SU-DHL-6 (cell line): ENCODE results near the gene SGK1.

Source experiments
- H2AFZ ChIP-seq: fragments of 200-600 bp; sonication (generic); 2 replicates; pipeline ENCODE4 v1.6.1; 2014; ENCODE audit warnings: low read depth, mild to moderate bottlenecking, moderate library complexity, mixed read lengths, antibody characterized with exemption, low read length; ENCODE audit not compliant: severe bottlenecking
- H3F3A ChIP-seq: fragments of 200-600 bp; shearing (Covaris generic); 2 replicates; pipeline ENCODE4 v1.6.0; 2016; ENCODE audit warnings: antibody characterized with exemption, mild to moderate bottlenecking; ENCODE audit not compliant: insufficient read depth
- H3K27ac ChIP-seq: fragments of 200-600 bp; sonication (generic); 2 replicates; pipeline ENCODE4 v1.5.1; 2016; ENCODE audit warnings: low read depth, mild to moderate bottlenecking, low read length, moderate library complexity, mixed read lengths
- H3K27me3 ChIP-seq: fragments of 200-600 bp; sonication (generic), shearing (Covaris generic); 2 replicates; pipeline ENCODE4 v1.6.0; 2014; ENCODE audit warnings: mild to moderate bottlenecking, low read length
- H3K36me3 ChIP-seq: fragments of 200-600 bp; sonication (generic); 2 replicates; pipeline ENCODE4 v1.6.1; 2014; ENCODE audit warnings: mild to moderate bottlenecking, low read length, mixed read lengths
- H3K4me2 ChIP-seq: fragments of 300-600, 200-600 bp; shearing (Covaris generic), sonication (generic); 2 replicates; pipeline ENCODE4 v1.6.0; 2014; ENCODE audit warnings: low read length, low read depth, mild to moderate bottlenecking; ENCODE audit not compliant: poor library complexity, severe bottlenecking
- H3K4me3 ChIP-seq: fragments of 200-600 bp; sonication (generic); 2 replicates; pipeline ENCODE4 v1.5.1; 2014; ENCODE audit warnings: antibody characterized with exemption, low read length, mild to moderate bottlenecking, mixed read lengths; ENCODE audit not compliant: insufficient read depth, poor library complexity, severe bottlenecking
- H3K79me2 ChIP-seq: fragments of 200-600 bp; sonication (generic); 2 replicates; pipeline ENCODE4 v1.6.1; 2014; ENCODE audit warnings: mild to moderate bottlenecking, low read length, moderate library complexity; ENCODE audit not compliant: insufficient read depth
- H3K9ac ChIP-seq: fragments of 200-600 bp; sonication (generic); 2 replicates; pipeline ENCODE4 v1.7.0; 2014; ENCODE audit warnings: mild to moderate bottlenecking, low read length
- H3K9me2 ChIP-seq: fragments of 200-600 bp; sonication (generic); replicated peaks from 2 replicates; pipeline ENCODE4 v1.6.1; 2014; ENCODE audit warnings: low read length; ENCODE audit not compliant: insufficient read depth
- H3K9me3 ChIP-seq: fragments of 200-600 bp; sonication (generic); 2 replicates; pipeline ENCODE4 v1.6.1; 2014; ENCODE audit warnings: low read length, mixed read lengths; ENCODE audit not compliant: insufficient read depth
- H4K20me1 ChIP-seq: fragments of 200-600 bp; sonication (generic); 2 replicates; pipeline ENCODE4 v1.6.1; 2014; ENCODE audit warnings: low read depth, mild to moderate bottlenecking, antibody characterized with exemption, low read length, moderate library complexity, mixed read lengths
- CTCF ChIP-seq: fragments of 200-600 bp; sonication (generic); IDR thresholded peaks from one replicate; pipeline ENCODE4 v1.5.1; 2017; ENCODE audit warnings: antibody characterized with exemption, mild to moderate bottlenecking, low read length, moderate library complexity; ENCODE audit not compliant: insufficient read depth, poor library complexity, severe bottlenecking
- EZH2phosphoT487 ChIP-seq: fragments of 200-600 bp; sonication (generic), shearing (Covaris generic); conservative IDR thresholded peaks from 2 replicates; pipeline ENCODE4 v1.6.1; 2018; ENCODE audit warnings: mild to moderate bottlenecking, antibody characterized with exemption, low read length, moderate library complexity, mixed read lengths

SGK1 gene

DNA sequence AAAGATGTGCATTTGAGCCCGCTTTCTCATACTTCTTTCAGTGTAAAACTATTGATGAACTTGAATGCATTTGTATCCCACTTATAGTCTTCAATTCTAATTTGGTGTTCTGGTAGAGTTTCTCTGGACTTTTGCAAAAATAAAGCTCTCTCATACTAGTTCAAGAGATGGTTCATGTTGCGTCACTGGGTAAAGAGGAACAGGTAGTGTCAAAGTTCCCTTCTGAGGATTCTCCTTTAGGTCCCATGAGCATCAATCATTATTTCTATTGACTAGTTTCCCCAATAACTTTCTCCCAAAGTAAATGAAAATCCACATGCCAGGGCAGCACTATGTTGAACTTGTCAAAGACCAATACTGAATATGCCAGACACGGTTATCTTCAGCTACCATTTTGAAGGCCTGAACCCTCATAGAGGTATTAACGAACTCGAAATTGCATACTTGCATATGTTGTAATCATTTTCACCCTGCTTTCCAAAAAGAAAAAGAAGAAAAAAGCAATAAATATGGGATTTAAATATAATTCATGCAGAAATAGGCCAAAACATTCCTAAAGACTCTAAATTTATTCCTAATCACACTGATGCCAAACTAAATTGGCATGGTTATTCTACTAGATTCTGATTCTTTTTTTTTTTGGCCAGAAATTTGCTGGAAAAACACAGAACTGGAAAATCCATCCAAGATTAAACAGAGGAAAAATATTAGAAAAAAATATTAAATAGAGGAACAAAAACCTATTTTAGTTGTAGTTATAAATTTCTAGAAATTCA lies 84.5 kb downstream of the SGK1 start:
- Histone ChIP-seq H3K36me3 (no peaks in the 10 kb centered on the region), H3K79me2 (peaks cover 4% of the 10 kb centered on the region), H3K9me2 (no peaks in the 10 kb centered on the region), H3K4me3 (no peak overlapping the region), H4K20me1 (no peaks in the 10 kb centered on the region), H3K9me3 (no peaks in the 10 kb centered on the region), H3K4me2 (peak overlapping the region; percentile 4), H3K9ac (no peak overlapping the region), H3F3A (peaks cover 55% of the 10 kb centered on the region), H2AFZ (peak overlapping the region; percentile 51), H3K27ac (peak overlapping the region; percentile 75), H3K27me3 (no peaks in the 10 kb centered on the region)
- TF ChIP-seq CTCF = no peak
- TF ChIP-seq EZH2phosphoT487 = no peak

DNA sequence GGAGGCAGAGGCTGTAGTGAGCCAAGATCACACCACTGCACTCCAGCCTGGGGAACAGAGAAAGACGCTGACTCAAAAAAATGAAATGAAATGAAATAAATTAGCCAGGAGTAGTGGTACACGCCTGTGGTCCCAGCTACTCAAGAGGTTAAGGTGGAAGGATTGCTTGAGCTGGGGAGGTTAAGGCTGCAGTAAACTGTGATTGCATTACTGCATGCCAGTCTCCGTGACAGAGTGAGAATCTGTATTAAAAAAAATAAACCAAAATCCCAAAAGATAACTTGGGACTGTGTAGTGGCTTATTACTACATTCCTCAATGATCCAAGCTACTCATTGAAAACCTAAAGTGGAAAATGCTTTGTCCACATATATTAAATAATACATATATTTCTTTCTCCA lies 87.0 kb downstream of the SGK1 start:
- TF ChIP-seq EZH2phosphoT487 = no peak
- Histone ChIP-seq H3K9ac (peak overlapping the region; percentile 60), H3K9me2 (no peaks in the 10 kb centered on the region), H3K9me3 (no peaks in the 10 kb centered on the region), H2AFZ (peak overlapping the region; percentile 46), H3K79me2 (peaks cover 4% of the 10 kb centered on the region), H3F3A (peaks cover 60% of the 10 kb centered on the region), H3K27ac (peak overlapping the region; percentile 92), H3K4me2 (peak overlapping the region; percentile 75), H3K4me3 (no peak overlapping the region), H3K27me3 (no peaks in the 10 kb centered on the region), H3K36me3 (no peaks in the 10 kb centered on the region), H4K20me1 (no peaks in the 10 kb centered on the region)

GRCh38 chr6:134230087-134230700 lies 87.7 kb downstream of the SGK1 start:
- Histone ChIP-seq H3K9me2 (no peaks in the 10 kb centered on the region), H3K79me2 (peaks cover 4% of the 10 kb centered on the region), H3K27ac (peak overlapping the region; percentile 92), H4K20me1 (no peaks in the 10 kb centered on the region), H3F3A (peaks cover 59% of the 10 kb centered on the region), H3K4me3 (peak overlapping the region; percentile 42), H3K9ac (peak overlapping the region; percentile 60), H2AFZ (peak overlapping the region; percentile 46), H3K36me3 (no peaks in the 10 kb centered on the region), H3K4me2 (peak overlapping the region; percentile 75), H3K9me3 (no peaks in the 10 kb centered on the region), H3K27me3 (no peaks in the 10 kb centered on the region)
- TF ChIP-seq CTCF = no peak
- no peak for TF ChIP-seq EZH2phosphoT487

DNA sequence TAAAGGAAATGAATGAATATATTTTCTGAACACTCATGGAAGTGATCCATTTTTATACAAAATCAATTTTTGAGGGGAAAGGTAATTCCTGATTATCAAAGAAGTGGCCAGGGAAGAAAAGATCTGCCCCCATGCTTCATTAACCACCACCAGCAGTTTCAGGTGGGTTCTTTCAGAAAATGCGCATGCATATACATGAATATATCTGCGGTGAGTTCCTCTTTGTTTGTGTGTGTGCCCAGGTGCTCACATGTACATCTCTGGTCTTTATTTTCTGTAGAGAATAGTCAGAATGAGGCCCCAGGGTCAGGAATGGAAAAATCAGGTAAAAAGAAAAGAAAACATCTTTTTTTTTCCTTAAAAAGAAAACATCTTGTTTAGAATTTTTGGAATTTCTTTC lies 88.4 kb downstream of the SGK1 start:
- Histone ChIP-seq H3K79me2 (peaks cover 4% of the 10 kb centered on the region), H3K4me2 (peak overlapping the region; percentile 75), H4K20me1 (no peaks in the 10 kb centered on the region), H3K27ac (peak overlapping the region; percentile 92), H3F3A (peaks cover 53% of the 10 kb centered on the region), H3K4me3 (peak overlapping the region; percentile 42), H3K27me3 (no peaks in the 10 kb centered on the region), H3K9ac (peak overlapping the region; percentile 60), H3K9me2 (no peaks in the 10 kb centered on the region), H3K36me3 (no peaks in the 10 kb centered on the region), H3K9me3 (no peaks in the 10 kb centered on the region), H2AFZ (no peak overlapping the region)
- TF ChIP-seq EZH2phosphoT487 (no peak), CTCF (no peak)
